DOHH2 (cell line): ENCODE measurements around the gene ZMAT3.

Source experiments
- EZH2phosphoT487 ChIP-seq: fragments of 200-600 bp; sonication (generic); IDR thresholded peaks from 2 replicates; pipeline ENCODE4 v1.6.1; 2017; ENCODE audit warnings: borderline replicate concordance, mild to moderate bottlenecking, antibody characterized with exemption, low read length, moderate library complexity, mixed read lengths
- TF ChIP-seq, protein P1 (sequence below): fragments of 200-600 bp; sonication (generic); IDR thresholded peaks from one replicate; pipeline ENCODE4 v1.5.1; 2014; ENCODE audit warnings: antibody characterized with exemption, mild to moderate bottlenecking, low read depth, low read length; ENCODE audit not compliant: poor library complexity, severe bottlenecking

DNA sequence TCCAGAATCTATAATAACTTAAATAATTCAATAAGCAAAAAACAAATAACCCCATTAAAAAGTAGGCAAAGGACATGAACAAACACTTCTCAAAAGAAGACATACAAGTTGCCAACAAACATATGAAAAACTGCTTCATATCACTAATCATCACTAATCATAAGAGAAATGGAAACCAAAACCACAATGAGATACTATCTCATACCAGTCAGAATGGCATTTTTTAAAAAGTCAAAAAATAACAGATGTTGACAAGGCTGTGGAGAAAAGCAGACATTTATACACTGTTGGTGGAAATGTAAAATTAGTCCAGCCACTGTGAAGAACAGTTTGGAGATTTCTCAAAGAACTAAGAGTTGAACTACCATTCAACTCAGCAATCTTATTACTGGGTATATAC is 19.5 kb upstream of the ZMAT3 start:
- TF ChIP-seq, protein P1, sequence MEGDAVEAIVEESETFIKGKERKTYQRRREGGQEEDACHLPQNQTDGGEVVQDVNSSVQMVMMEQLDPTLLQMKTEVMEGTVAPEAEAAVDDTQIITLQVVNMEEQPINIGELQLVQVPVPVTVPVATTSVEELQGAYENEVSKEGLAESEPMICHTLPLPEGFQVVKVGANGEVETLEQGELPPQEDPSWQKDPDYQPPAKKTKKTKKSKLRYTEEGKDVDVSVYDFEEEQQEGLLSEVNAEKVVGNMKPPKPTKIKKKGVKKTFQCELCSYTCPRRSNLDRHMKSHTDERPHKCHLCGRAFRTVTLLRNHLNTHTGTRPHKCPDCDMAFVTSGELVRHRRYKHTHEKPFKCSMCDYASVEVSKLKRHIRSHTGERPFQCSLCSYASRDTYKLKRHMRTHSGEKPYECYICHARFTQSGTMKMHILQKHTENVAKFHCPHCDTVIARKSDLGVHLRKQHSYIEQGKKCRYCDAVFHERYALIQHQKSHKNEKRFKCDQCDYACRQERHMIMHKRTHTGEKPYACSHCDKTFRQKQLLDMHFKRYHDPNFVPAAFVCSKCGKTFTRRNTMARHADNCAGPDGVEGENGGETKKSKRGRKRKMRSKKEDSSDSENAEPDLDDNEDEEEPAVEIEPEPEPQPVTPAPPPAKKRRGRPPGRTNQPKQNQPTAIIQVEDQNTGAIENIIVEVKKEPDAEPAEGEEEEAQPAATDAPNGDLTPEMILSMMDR: no peak
- TF ChIP-seq EZH2phosphoT487: no peak
